ENCODE data around the gene OTUB2.

OTUB2 gene
- total RNA-seq = 0.58 to 4.1 (median 1.6) reads per million in 3 experiments

DNA sequence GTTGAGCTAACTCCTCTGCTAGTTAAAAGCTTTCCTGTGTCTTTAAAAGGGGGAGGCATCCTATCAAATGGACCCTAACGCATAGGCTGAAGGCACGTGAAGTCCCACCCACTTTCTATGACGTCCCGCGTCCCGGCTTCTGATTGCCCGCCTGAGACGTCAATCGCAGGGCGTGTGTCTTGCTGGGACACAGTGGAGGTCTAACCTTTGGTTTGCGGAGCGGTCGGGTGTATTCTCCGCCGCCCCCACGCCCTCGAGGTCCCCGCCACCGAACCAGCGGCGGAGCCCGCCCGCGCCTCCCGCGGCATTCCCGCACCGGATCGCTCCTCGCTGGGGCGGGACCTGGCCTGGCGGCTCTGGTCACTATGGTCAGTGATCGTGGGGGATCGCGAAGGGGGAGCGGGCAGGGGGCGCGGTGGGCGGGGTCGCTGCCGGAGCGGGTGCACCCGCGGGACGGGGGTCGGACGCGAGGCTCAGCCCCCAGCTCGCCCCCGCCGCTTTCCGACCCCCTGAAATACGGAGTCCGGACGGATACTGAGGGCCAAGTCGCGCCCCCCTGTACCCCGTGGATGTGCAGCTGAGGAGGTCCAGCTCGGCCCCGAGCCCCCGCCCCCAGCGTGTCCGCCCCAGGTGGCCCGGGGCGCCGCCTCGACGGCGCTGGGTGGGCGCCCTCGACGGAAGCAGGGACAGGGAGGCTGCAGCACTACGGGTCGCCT is at the start of gene OTUB2:
OTUB2 (plus strand) TSS at position 168 of the 716 bp plus-strand sequence; CDS start at position 366, 198 bp downstream.
- DNase-seq = peak; percentile 95

DNA sequence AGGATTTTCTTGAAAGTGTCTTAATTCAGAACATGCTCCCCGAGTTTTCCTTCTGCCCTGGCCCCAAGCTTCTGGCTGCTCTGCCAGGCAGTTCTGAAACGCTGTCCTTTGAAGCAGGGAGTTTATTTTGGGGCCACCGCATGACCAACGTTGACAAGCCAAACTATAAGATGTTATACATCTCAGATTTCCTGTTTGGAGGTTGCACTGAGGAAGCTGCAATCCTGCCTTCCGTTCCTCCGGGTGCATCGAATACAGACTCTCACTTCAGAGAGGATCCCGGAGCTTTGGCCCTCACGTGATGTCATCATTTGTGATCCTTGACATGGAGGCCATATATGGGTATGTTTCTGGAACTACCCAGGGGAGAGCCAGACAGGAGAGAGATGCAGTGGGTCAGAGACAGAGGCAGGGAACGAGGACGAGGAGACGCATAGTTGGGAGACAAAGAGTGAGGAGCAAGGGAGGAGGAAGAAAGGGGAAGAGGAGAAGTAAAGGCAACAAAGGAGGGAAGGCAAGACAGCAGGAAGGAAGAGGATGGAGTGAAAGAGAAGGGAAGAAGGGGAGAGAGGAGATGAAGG is 49.6 kb upstream of the OTUB2 start, which contains the start of gene ASB2:
ASB2 (minus strand) TSS at position 94 of the 581 bp plus-strand sequence. CDS start 12,031 bp downstream, outside the sequence.
- no peak for DNase-seq

DNA sequence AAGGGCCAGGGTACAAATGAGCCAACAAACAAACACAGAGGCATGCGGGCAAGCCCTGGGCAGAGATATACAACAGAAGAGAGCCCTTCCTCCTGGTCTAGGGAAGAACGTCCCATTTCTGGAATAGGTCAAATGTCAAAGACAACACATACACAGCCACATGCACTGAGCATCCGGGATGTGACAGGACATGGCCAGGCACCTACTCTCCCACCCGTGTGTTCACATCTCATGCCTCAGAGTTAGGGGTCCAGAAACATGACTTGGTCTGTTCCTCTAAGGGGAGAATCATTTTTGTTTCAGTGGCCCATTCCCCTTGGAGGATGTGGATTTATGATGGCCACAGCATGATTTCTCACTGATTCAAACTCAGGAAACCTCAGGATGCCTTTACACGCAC is 49.0 kb upstream of the OTUB2 start:
- no peak for DNase-seq

DNA sequence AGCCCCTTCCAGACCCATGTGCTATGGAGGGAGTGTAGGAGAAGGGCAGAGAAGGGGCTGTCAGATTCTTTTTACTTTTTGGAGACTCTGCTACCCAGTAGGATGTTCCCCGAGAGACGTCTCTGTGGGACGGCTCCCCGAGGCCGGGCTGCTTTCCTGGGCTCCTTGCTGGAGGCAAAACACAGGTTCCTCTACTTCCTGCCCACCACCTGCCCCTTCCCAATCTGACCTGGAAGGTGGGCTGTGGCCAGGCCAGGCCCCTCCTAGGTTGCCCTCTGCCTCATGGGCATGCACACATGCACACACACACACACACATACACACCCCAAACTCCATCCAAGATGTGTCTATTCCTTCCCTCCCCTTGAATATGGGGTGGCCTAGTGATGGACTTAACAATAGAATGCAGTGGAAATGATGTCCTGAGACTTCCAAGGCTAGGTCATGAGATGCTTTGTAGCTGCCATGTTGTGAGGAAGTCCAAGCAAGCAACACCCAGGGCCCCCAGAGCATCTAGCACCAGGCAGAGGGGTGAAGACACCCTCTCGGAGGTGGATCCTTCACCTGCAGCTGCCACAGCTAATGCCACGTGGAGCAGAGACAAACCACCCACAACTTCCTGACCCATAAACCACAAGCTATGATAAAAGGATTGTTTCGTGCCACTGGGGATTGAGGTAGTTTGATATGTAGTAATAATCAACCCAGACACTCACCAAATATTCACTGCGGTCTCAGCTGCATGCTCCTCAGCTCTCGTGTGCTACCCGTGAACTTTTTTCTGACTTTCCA is 48.2 kb upstream of the OTUB2 start:
- peak; percentile 89 for DNase-seq

- no peak for DNase-seq
Observed at GRCh38 chr14:93978735-93979134, 47.4 kb upstream of the OTUB2 start.

GRCh38 chr14:93980456-93981201 is 45.5 kb upstream of the OTUB2 start:
- no peak for DNase-seq

DNA sequence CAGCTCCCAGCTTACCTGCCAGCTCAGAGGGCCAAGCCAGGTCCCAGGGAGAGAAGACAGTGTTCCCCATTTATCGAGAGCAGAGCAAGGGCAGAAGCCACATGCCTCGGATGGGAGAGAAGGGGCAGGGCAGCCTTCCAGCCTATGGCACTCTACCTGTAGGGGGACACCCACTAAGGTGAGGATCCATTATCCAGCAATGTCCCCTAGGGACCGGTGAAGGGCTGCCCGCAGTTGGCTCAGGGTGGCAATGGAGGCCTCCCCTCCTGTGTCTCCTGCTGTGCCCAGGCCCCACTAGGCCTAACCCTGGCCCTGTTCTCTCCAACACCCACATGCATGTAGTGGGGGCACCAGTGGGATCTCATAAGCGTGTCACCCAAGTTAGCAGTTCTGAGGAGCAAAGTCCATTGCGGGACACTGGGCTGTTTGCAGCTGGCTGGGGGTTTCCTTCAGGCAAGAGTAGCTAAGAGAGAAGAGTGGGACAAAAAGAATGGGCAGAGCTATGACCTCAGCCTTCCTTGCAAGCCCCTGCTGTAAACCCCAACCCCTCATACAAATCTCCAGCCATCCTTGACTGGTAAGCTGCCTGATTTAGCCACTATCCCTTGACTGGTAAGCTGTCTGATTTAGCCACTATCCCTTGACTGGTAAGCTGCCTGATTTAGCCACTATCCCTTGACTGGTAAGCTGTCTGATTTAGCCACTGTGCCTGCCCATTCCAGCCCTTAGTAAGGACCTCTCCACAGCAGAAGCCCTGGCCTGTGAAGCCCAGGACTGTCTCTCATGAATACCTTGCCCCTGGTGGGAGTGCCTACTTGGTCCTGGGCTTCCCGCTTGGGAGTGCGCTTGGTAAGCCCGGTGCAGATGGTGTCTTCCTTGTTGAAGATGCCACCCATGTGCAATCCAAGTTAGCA is 44.6 kb upstream of the OTUB2 start:
- no peak for DNase-seq

DNA sequence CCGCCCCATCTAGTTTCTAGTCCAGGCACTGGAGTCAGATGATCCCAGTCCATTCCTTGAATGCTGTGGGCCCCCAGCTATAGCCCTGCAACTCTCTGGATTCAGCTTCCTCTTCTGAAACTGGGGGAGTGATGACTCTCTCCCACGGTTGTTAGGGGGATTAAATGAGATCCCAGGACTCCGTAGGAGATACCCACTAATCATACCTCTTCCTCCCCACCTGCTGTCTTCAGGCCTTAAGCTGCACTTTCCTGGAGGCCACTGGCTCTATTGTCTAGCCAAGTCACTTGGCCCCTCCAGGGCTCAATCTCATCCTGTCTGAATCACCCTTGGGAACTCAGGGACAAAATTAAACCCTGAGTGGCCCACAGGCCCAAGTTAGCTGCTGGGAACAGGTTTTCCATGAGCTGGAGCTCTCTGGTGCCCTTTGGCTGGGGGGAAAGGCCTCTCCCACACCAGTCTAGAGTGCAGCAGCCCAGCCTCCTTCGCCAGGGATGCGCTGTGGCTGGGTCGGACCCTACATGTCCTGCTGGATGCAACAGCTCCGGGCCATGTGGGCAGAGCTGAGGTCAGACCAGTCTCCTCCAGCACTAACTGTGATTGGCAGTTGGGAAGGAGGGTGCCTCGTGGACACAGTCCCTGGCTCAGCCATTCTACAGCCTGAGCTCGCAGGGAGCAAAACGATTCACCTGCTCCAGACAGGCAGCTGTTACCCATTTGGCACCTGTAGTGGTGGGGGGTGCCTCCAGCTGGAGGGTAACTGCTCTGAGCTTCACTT is 43.7 kb upstream of the OTUB2 start:
- DNase-seq = no peak

GRCh38 chr14:93984070-93984469 is 42.1 kb upstream of the OTUB2 start:
- DNase-seq = no peak

GRCh38 chr14:93984987-93985410 is 41.1 kb upstream of the OTUB2 start:
- no peak for DNase-seq

- no peak for DNase-seq
Observed at GRCh38 chr14:93986955-93987354, 39.2 kb upstream of the OTUB2 start.

GRCh38 chr14:93987376-93987775 is 38.8 kb upstream of the OTUB2 start:
- DNase-seq = no peak

DNA sequence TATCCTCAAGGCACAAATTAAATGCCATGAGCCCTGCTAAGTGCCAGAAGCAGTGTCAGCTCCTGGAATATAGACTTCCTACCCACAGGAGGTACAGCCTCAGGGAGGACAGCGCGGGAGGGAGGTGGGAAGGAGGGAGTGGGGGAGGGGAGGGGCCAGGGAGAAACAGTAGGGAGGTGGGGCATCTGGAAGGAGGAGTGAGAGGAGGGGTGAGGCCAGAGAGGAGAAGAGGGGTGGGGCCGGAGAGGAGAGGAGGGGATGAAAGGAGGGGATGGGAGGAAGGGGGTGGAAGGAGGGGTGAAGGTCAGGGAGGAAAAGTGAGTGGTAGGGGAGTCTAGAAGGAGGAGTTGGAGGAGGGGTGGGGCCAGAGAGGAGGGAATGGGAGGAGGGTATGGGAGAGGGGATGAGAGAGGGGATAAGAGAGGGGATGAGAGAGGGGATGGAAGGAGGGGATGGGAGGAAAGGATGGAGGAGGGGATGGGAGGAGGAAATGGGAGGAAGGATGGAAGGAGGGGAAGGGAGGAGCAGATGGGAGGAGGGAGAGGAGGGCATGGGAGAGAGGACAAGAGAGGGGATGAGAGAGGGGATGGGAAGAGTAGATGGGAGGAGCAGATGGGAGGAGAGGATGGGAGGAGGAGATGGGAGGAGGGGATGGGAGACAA is 38.2 kb upstream of the OTUB2 start:
- no peak for DNase-seq

GRCh38 chr14:93989939-93990338 is 36.2 kb upstream of the OTUB2 start:
- no peak for DNase-seq

DNA sequence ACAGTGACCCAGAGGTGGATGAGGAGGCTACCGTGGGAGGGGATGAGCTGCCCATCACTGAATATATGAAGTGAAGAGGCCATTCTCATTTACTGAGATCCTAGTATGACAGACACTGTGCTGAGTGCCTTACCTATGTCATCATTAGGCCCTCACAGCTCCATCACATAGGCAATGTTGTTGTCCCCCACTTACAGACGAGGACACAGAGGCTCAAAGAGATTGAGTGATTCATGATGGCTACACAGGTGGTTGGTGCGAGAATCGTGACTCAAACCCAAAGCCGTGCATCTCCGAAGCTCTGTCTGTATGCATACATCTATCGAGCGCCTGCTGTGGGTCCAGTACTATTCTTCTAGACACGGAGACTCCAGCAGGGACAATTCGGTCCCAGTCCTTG is 34.9 kb upstream of the OTUB2 start:
- no peak for DNase-seq

- no peak for DNase-seq
Observed at GRCh38 chr14:93991649-93992048, 34.5 kb upstream of the OTUB2 start.

DNA sequence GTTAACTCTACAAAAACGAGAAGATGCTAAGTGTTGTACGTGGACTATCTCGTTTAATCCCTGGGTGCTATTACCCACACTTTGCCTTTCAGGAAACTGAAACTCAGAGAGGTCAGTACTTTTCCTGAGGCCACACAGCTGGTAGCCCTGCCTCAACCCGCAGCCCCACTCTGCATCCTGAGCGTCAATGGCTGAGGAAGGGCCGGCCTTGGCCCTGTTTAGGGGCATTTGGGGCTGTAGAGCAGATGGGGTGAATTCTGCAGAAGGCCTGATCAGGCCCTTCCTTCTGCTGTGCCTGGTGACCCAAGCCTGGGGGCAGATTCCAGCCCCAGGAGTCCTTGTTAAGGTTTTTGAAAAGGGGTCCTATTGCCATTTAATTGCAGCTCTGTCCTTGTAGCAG is 32.8 kb upstream of the OTUB2 start:
- DNase-seq = no peak

GRCh38 chr14:93994919-93995682 is 31.0 kb upstream of the OTUB2 start:
- DNase-seq = no peak

DNA sequence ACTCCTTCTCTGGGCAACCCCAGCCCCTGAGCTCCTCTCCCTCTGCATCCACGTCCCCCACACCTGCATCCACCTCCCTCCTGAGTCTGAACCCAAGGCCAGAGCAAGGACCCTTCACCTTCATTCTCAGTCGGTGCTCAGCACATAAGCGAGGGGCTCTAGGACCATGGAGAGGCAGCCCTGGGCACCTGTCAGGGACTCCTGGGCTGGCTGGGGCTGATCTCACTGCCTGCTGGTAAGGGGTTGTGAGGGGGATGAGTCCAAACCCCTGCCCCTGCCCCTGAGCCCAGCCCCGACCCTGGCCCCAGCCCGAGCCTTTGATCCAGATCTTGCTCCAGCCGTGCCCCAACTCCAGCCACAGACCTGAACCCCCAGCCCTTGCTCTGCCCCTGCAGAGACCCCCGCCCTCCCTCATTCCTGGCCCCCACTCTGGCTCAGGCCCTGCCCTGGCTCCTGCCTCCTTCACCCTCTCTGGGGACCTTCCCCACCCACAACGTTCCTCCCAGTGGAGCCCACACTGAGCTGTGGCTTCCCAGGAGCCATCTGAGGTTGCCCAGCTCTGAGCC is 29.9 kb upstream of the OTUB2 start:
- no peak for DNase-seq

Measured in central memory CD4-positive, alpha-beta T cell (primary cell).